Lower leg skin (tissue), 4 donors: ENCODE measurements around the gene C19orf12. TPM values are rescaled to one million over a fixed set of nuclear protein-coding genes. Genes with fewer than 3 reads are reported as not detected.

Experiments
- DNase-seq, 2 donors: peaks; one replicate each; pipeline ENCODE4 v3.0.0-alpha.2; 2019; ENCODE audit warnings: low spot score in 2 of 2
- H3K4me3 ChIP-seq: fragments of 200-600 bp; sonication (generic); 2 replicates; pipeline ENCODE4 v1.5.1; 2017; ENCODE audit warnings: mild to moderate bottlenecking, low read depth; ENCODE audit not compliant: poor library complexity, severe bottlenecking
- CTCF ChIP-seq, 3 donors: fragments of 450-650 bp; IDR thresholded peaks; one replicate each; pipeline ENCODE4 v1.5.1; 2016; ENCODE audit warnings: antibody characterized with exemption in 3 of 3, mild to moderate bottlenecking in 3 of 3, moderate library complexity in 2 of 3
- POLR2A ChIP-seq, 2 donors: fragments of 450-650 bp; IDR thresholded peaks; one replicate each; pipeline ENCODE4 v1.6.1; 2016 to 2017; ENCODE audit warnings: antibody characterized with exemption in 2 of 2, mild to moderate bottlenecking in 1 of 2, moderate library complexity in 1 of 2
- WGBS, 2 donors: methylation state at CpG; one replicate each; pipeline ENCODE4 v1.1.5; 2018; 5-methylcytosine and 5-hydroxymethylcytosine counted together
- intact Hi-C: fragments of 100-400 bp; cut with DNase I; formaldehyde crosslinking; loops from one replicate; pipeline ENCODE4 v1.15.0; 2023; ENCODE audit warnings: low total_unique reads
- total RNA-seq, 4 donors: library from RNA; depleted of rRNA; stranded (reverse); fragments of >200 nt; gene quantifications; one replicate each; pipeline ENCODE4 v1.1.0, GENCODE V29; 2016

Gene C19orf12
- total RNA-seq, 4 donors from 2014 or later, result 20.6 to 32.3 (median 26.0) TPM

- DNase-seq, result peak; percentile 68 to 95
- intact Hi-C loops, result no loop called here
- no peak overlapping the region for H3K4me3 ChIP-seq
- TF ChIP-seq POLR2A (IDR thresholded peaks at IDR 0.05), result no peak
- no peak for TF ChIP-seq CTCF (IDR thresholded peaks at IDR 0.05)
- 31% methylated on average over 20 of the region's 20 CpGs for WGBS, 2 donors
These were observed 48.3 kb downstream of the C19orf12 start for GRCh38 chr19:29666578-29667386.

GRCh38 chr19:29665826-29666577, 49.1 kb downstream of the C19orf12 start:
- TF ChIP-seq CTCF (IDR thresholded peaks at IDR 0.05) (no peak), POLR2A (IDR thresholded peaks at IDR 0.05) (no peak)
- peak in 1 of 2 donors; percentile 89 for DNase-seq
- peak overlapping the region; percentile 91 for H3K4me3 ChIP-seq
- 2 to 3% methylated on average over 21 to 24 of the region's 30 CpGs for WGBS, 2 donors
- intact Hi-C loops, result no loop called here

GRCh38 chr19:29665215-29665825, 49.7 kb downstream of the C19orf12 start, which contains the start of gene PLEKHF1:
Gene PLEKHF1, plus strand, starts transcription at chr19:29665461. Its CDS starts 8,379 bp downstream, at chr19:29673840.
- TF ChIP-seq CTCF (IDR thresholded peaks at IDR 0.05), result no peak
- TF ChIP-seq POLR2A (IDR thresholded peaks at IDR 0.05), result no peak
- WGBS, 2 donors, result 0 to 1% methylated on average over 1 to 23 of the region's 75 CpGs
- intact Hi-C loops, result no loop called here
- DNase-seq, result peak; percentile 85 to 98
- peak within 1 kb of the TSS; percentile 91 for H3K4me3 ChIP-seq

- no peak for DNase-seq
- H3K4me3 ChIP-seq, result no peak overlapping the region
- WGBS, 2 donors, result 22 to 25% methylated on average over 19 to 20 of the region's 22 CpGs
- intact Hi-C loops, result no loop called here
- TF ChIP-seq CTCF (IDR thresholded peaks at IDR 0.05), result no peak
These were observed 50.3 kb downstream of the C19orf12 start for GRCh38 chr19:29664753-29665214.

GRCh38 chr19:29663861-29664752, 51.0 kb downstream of the C19orf12 start:
- DNase-seq, result peak in 1 of 2 donors; percentile 86
- WGBS, 2 donors, result 35 to 44% methylated on average over 12 to 19 of the region's 19 CpGs
- intact Hi-C loops, result no loop called here
- TF ChIP-seq POLR2A (IDR thresholded peaks at IDR 0.05), result no peak
- TF ChIP-seq CTCF (IDR thresholded peaks at IDR 0.05), result no peak
- no peak overlapping the region for H3K4me3 ChIP-seq
